A673 (cell line): ENCODE data around the gene TNFSF15. TPM values are rescaled to one million over a fixed set of nuclear protein-coding genes. Genes with fewer than 3 reads are reported as not detected.

Experiments used
- BruUV-seq: library from RNA; stranded (reverse); fragments of 400-500 nt; replicated peaks from 2 replicates; lab custom pipeline; 2021; lab: Mats Ljungman, UMichigan
- CTCF ChIA-PET: fragments of 300-600 bp; sonication (Branson Sonifier 250); formaldehyde crosslinking; loops from one replicate; lab custom pipeline; 2022; ENCODE audit warnings: antibody characterized with exemption; lab: Charles Lee
- POLR2A ChIA-PET: fragments of 300-600 bp; sonication (Branson Sonifier 250); formaldehyde crosslinking; loops from one replicate; lab custom pipeline; 2022; ENCODE audit warnings: antibody characterized with exemption; ENCODE audit not compliant: low non-redundant PET; lab: Charles Lee
- DNase-seq: peaks from one replicate; pipeline ENCODE4 v3.0.0-alpha.2; 2015; ENCODE audit warnings: low spot score
- H3K27ac ChIP-seq: fragments of 200-600 bp; sonication (generic); 2 replicates; pipeline ENCODE4 v1.5.1; 2016; ENCODE audit warnings: mixed run types, low read depth, mild to moderate bottlenecking, mixed read lengths, antibody characterized with exemption, low read length; ENCODE audit not compliant: poor library complexity, severe bottlenecking
- H3K27me3 ChIP-seq: fragments of 200-600 bp; sonication (generic); replicated peaks from 2 replicates; pipeline ENCODE4 v1.6.1; 2017; ENCODE audit warnings: mixed run types, low read depth, mild to moderate bottlenecking, mixed read lengths, antibody characterized with exemption, low read length; ENCODE audit not compliant: insufficient read depth, poor library complexity
- H3K36me3 ChIP-seq: fragments of 200-600 bp; sonication (generic); 2 replicates; pipeline ENCODE4 v1.6.1; 2016; ENCODE audit warnings: mixed run types, mild to moderate bottlenecking, mixed read lengths, antibody characterized with exemption, low read length; ENCODE audit not compliant: insufficient read depth, poor library complexity, severe bottlenecking
- H3K4me1 ChIP-seq: fragments of 200-600 bp; sonication (generic); 2 replicates; pipeline ENCODE4 v1.6.1; 2017; ENCODE audit warnings: mixed run types, mild to moderate bottlenecking, mixed read lengths, antibody characterized with exemption, low read length; ENCODE audit not compliant: insufficient read depth, poor library complexity, severe bottlenecking
- H3K4me3 ChIP-seq: fragments of 200-600 bp; sonication (generic); 2 replicates; pipeline ENCODE4 v1.5.1; 2016; ENCODE audit warnings: low read depth, mixed run types, mild to moderate bottlenecking, mixed read lengths, low read length; ENCODE audit not compliant: poor library complexity, severe bottlenecking
- H3K9me3 ChIP-seq: fragments of 200-600 bp; sonication (generic); 2 replicates; pipeline ENCODE4 v1.6.1; 2016; ENCODE audit warnings: mixed run types, low read depth, mild to moderate bottlenecking, mixed read lengths, antibody characterized with exemption, low read length; ENCODE audit not compliant: poor library complexity, severe bottlenecking
- CTCF ChIP-seq: fragments of 300-800, 200-600 bp; sonication (generic); conservative IDR thresholded peaks from 2 replicates; pipeline ENCODE4 v1.5.1; 2017; ENCODE audit warnings: low read depth, mild to moderate bottlenecking, antibody characterized with exemption, low read length, moderate library complexity, mixed read lengths
- EZH2 ChIP-seq: fragments of 200-600 bp; sonication (generic); IDR thresholded peaks from 2 replicates; pipeline ENCODE4 v1.6.1; 2017; ENCODE audit warnings: borderline replicate concordance, low read depth, mild to moderate bottlenecking, mixed read lengths, antibody characterized with exemption, low read length; ENCODE audit not compliant: poor library complexity, severe bottlenecking
- intact Hi-C: fragments of 100-400 bp; cut with micrococcal nuclease; formaldehyde crosslinking; loops from one replicate; pipeline ENCODE4 v1.10.0; 2022; ENCODE audit not compliant: unreplicated experiment
- total RNA-seq: library from RNA; stranded (reverse); gene quantifications from 2 replicates; pipeline ENCODE4 v1.2.3, GENCODE V29; 2021

TNFSF15 gene
- total RNA-seq, 1 experiment from 2014 or later: not detected

DNA sequence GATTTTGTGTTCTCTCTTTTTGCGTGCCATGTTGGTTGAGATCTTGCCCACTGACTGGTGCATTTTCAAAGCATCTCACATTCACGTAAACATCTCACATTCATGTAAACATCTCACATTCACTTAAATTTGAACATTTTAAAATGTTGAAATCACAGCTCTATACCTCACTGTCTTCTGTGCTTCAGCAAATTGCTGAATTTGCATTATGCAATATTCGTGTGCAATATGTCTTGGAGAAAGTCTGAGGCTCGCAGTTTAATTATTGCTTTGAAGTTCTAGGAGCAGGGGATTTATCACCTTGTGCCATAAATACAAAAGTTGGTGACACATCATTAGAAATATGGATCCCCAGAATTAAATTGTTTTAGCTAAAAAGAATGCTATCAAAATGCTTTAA lies 42.6 kb downstream of the TNFSF15 start:
- intact Hi-C loops: no loop called here
- DNase-seq: no peak
- H3K4me1 ChIP-seq: no peaks in the 10 kb centered on the region
- H3K36me3 ChIP-seq: no peaks in the 10 kb centered on the region
- H3K4me3 ChIP-seq: no peak overlapping the region
- peaks cover 19% of the 10 kb centered on the region for H3K27me3 ChIP-seq
- POLR2A ChIA-PET: no interaction called here
- TF ChIP-seq CTCF: no peak
- no peak for TF ChIP-seq EZH2
- no peaks in the 10 kb centered on the region for H3K9me3 ChIP-seq
- no TSS peak for BruUV-seq
- H3K27ac ChIP-seq: no peak overlapping the region
- CTCF ChIA-PET: no interaction called here

DNA sequence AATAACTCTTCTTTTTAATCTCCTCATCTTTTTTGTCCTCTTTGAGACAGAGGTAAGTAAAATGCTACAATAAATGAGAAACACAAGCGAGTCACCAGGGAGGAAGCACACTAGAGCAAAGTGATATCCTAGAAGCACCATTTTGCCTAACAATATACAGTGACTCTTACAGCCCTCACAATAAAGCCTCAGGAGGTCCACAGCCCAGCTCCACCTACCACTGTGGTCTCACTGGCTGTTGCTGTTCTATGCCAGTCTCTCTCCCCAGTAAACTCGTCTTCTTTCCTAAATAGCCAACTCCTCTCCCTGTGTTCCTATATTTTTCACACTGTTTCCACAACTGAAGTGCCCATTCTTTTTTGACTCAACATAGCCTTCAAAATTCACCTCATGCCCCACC lies 44.3 kb downstream of the TNFSF15 start:
- peaks cover 19% of the 10 kb centered on the region for H3K27me3 ChIP-seq
- no peak overlapping the region for H3K27ac ChIP-seq
- no TSS peak for BruUV-seq
- intact Hi-C loops: no loop called here
- no peak for TF ChIP-seq CTCF
- no peak for TF ChIP-seq EZH2
- DNase-seq: no peak
- H3K36me3 ChIP-seq: no peaks in the 10 kb centered on the region
- H3K9me3 ChIP-seq: no peaks in the 10 kb centered on the region
- H3K4me1 ChIP-seq: no peaks in the 10 kb centered on the region
- ChIA-PET CTCF (no interaction called here), POLR2A (no interaction called here)
- H3K4me3 ChIP-seq: no peak overlapping the region

DNA sequence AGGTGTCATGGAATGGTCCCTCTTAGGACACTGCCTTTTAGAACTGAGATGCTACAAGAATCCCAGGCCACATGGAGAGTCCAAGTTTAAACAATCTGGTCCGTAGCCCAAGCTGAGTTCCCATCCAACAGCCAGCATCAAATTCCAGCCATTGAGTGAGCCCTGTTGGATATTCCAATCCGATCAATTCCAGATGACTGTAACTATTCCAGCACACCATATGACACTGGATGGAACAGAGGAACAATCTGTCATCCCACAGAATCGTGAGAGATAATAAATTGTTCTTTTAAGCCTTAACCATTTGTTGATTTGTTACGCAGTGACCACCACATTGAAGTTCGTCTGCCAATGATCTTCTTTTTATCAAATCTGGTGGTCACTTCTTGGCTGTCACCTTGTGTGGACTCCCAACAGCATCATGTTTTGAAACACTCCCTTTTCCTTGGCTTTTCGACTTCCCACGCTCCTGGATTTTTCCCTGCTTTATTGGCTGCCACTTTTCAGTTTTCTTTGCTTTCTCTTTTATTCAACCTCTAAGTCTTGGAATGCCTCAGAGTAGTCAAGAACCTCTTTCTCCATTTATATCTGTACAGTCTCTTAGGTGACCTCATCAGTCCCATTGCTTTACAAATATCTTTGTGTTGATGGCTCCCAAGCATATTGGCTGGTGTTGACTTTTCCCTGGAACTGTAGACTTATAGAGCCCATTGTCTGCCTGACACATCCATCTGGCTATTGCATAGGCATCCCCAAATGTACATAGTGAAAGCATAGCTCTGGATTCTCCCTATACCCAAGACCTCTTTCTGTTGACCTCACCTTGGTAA lies 46.1 kb downstream of the TNFSF15 start:
- POLR2A ChIA-PET: no interaction called here
- Histone ChIP-seq H3K27me3 (peaks cover 19% of the 10 kb centered on the region), H3K36me3 (no peaks in the 10 kb centered on the region), H3K9me3 (no peaks in the 10 kb centered on the region), H3K27ac (no peak overlapping the region), H3K4me3 (no peak overlapping the region), H3K4me1 (no peaks in the 10 kb centered on the region)
- TF ChIP-seq EZH2 (no peak), CTCF (no peak)
- BruUV-seq: no TSS peak
- CTCF ChIA-PET: no interaction called here
- DNase-seq: no peak
- intact Hi-C loops: no loop called here
